ENCODE measurements around the gene MAP2.

MAP2 gene

DNA sequence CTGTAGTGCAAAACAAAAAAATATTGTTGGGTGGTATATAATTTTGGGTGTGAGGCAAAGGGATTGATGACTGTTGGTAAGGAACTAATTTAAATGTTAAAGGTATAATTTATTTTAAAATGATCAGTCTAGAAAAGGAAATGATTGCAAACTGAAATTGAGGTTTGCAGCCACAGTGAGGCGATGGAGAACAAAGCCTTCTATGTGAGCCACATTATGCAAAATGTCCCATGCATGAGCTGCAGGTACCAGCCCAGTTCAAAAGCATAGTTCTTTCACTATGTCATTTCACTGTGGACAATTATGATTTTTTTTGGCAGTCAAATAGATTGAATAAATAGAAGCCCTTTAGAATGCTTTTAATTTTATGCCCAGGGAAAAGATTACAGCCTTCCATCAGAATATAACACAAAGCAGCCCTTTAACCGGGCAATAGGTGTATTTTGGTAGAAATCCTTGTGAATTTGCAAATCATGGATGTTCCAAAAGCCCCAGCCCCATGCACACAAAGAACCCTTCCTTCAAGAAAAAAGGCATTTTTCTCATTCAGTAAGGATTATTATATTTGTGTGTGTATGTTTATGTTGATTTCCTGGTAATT is 1.7 kb downstream of the MAP2 start:
- DNase-seq (ENCODE audit: insufficient read length) (no peak), FAIRE-seq (peak; percentile 66)
- no peak for TF ChIP-seq POLR2AphosphoS5 (IDR thresholded peaks at IDR 0.05; ENCODE audit: low read depth, low read length)
- TF ChIP-seq POLR2A (IDR thresholded peaks at IDR 0.05; ENCODE audit: low read depth, low read length) = no peak
- no peak for TF ChIP-seq TAF1 (IDR thresholded peaks at IDR 0.05; ENCODE audit: borderline replicate concordance, low read depth, low read length)

DNA sequence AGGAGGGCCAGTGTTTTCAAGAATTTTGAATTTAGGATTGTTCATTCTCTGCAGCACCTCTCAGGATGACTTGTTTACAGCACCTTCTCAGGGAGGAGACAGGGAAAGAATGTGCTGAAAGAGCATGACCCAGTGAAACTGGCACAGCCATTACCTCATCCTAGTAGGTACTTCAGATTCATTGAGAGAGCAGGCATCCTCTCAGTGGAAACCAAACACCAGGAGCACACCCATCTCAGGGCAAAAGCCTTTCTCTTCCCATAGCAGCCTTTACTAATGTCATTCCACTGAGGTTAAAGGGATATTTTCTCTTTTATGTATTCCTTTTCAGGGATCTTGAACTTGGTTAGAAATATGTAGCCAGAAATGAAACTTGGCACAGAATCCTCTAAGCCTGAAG is 2.6 kb downstream of the MAP2 start:
- FAIRE-seq (no peak), DNase-seq (ENCODE audit: insufficient read length) (no peak)
- no peak for TF ChIP-seq TAF1 (IDR thresholded peaks at IDR 0.05; ENCODE audit: borderline replicate concordance, low read depth, low read length)
- TF ChIP-seq POLR2A (IDR thresholded peaks at IDR 0.05; ENCODE audit: low read depth, low read length) = no peak
- no peak for TF ChIP-seq POLR2AphosphoS5 (IDR thresholded peaks at IDR 0.05; ENCODE audit: low read depth, low read length)

GRCh38 chr2:209431701-209432100 is 7.9 kb downstream of the MAP2 start:
- DNase-seq (ENCODE audit: insufficient read length) = no peak
- no peak for FAIRE-seq
- TF ChIP-seq POLR2A (IDR thresholded peaks at IDR 0.05; ENCODE audit: low read depth, low read length) (no peak), TAF1 (IDR thresholded peaks at IDR 0.05; ENCODE audit: borderline replicate concordance, low read depth, low read length) (no peak), POLR2AphosphoS5 (IDR thresholded peaks at IDR 0.05; ENCODE audit: low read depth, low read length) (no peak)

- no peak for DNase-seq (ENCODE audit: insufficient read length)
- no peak for FAIRE-seq
- TF ChIP-seq POLR2AphosphoS5 (IDR thresholded peaks at IDR 0.05; ENCODE audit: low read depth, low read length) (no peak), POLR2A (IDR thresholded peaks at IDR 0.05; ENCODE audit: low read depth, low read length) (no peak), TAF1 (IDR thresholded peaks at IDR 0.05; ENCODE audit: borderline replicate concordance, low read depth, low read length) (no peak)
These were observed 17.7 kb downstream of the MAP2 start for GRCh38 chr2:209441541-209441940.

DNA sequence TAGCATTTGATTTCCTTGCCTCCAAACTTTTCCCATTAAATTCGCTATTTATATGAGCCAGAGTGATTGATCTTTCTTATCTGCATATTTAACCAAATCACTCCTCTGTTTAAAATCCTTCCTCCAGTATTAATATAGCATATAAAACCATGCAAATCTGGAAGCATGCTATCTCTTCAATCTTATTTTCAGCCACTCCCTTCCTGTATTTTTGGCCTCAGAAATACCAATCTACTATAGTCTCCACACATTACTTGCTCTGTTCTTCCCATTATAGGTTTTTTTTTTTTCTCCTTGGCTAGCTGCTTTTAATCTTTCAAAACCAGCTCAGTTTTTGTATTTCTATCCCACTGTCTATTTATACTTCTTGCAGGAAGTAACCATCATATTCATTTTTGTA is 19.1 kb downstream of the MAP2 start:
- DNase-seq (ENCODE audit: insufficient read length) (no peak), FAIRE-seq (no peak)
- TF ChIP-seq POLR2A (IDR thresholded peaks at IDR 0.05; ENCODE audit: low read depth, low read length) = no peak
- no peak for TF ChIP-seq POLR2AphosphoS5 (IDR thresholded peaks at IDR 0.05; ENCODE audit: low read depth, low read length)
- TF ChIP-seq TAF1 (IDR thresholded peaks at IDR 0.05; ENCODE audit: borderline replicate concordance, low read depth, low read length) = no peak

GRCh38 chr2:209445485-209445884 is 21.6 kb downstream of the MAP2 start:
- no peak for DNase-seq (ENCODE audit: insufficient read length)
- FAIRE-seq = peak; percentile 24

GRCh38 chr2:209451209-209451834 is 27.5 kb downstream of the MAP2 start:
- FAIRE-seq (no peak), DNase-seq (ENCODE audit: insufficient read length) (no peak)
- TF ChIP-seq TAF1 (IDR thresholded peaks at IDR 0.05; ENCODE audit: borderline replicate concordance, low read depth, low read length) = no peak
- TF ChIP-seq POLR2A (IDR thresholded peaks at IDR 0.05; ENCODE audit: low read depth, low read length) = no peak
- TF ChIP-seq POLR2AphosphoS5 (IDR thresholded peaks at IDR 0.05; ENCODE audit: low read depth, low read length) = no peak

More at GRCh38 chr2:209445485-209445884, 21.6 kb downstream of the MAP2 start:
- TF ChIP-seq POLR2A (IDR thresholded peaks at IDR 0.05; ENCODE audit: low read depth, low read length) (no peak), POLR2AphosphoS5 (IDR thresholded peaks at IDR 0.05; ENCODE audit: low read depth, low read length) (no peak), TAF1 (IDR thresholded peaks at IDR 0.05; ENCODE audit: borderline replicate concordance, low read depth, low read length) (no peak)

GRCh38 chr2:209456489-209456888 is 32.6 kb downstream of the MAP2 start:
- DNase-seq (ENCODE audit: insufficient read length) = no peak
- TF ChIP-seq POLR2A (IDR thresholded peaks at IDR 0.05; ENCODE audit: low read depth, low read length) (no peak), POLR2AphosphoS5 (IDR thresholded peaks at IDR 0.05; ENCODE audit: low read depth, low read length) (no peak), TAF1 (IDR thresholded peaks at IDR 0.05; ENCODE audit: borderline replicate concordance, low read depth, low read length) (no peak)
- FAIRE-seq = no peak

GRCh38 chr2:209458008-209458979 is 34.4 kb downstream of the MAP2 start:
- DNase-seq (ENCODE audit: insufficient read length) (no peak), FAIRE-seq (no peak)
- no peak for TF ChIP-seq POLR2A (IDR thresholded peaks at IDR 0.05; ENCODE audit: low read depth, low read length)
- no peak for TF ChIP-seq TAF1 (IDR thresholded peaks at IDR 0.05; ENCODE audit: borderline replicate concordance, low read depth, low read length)
- TF ChIP-seq POLR2AphosphoS5 (IDR thresholded peaks at IDR 0.05; ENCODE audit: low read depth, low read length) = no peak

DNA sequence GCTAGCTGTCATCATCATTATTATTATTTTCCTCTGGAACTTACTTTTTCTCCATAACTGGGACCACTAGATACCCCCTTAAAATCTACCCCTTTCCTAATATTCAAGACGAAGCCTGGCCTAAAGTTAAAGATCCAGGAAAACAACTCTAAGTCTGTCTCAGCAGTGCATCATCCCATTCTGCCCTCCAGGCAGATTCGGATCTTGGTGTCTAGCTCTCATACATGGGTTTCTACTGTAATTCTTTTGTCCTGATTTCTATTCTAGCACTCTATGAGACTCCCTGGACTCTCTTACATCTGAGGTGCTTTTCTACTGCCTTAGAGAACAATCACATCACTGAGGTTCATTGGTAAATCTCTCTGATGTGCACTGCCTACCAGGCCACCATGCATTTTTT is 35.5 kb downstream of the MAP2 start:
- DNase-seq (ENCODE audit: insufficient read length) (no peak), FAIRE-seq (no peak)
- no peak for TF ChIP-seq TAF1 (IDR thresholded peaks at IDR 0.05; ENCODE audit: borderline replicate concordance, low read depth, low read length)
- no peak for TF ChIP-seq POLR2A (IDR thresholded peaks at IDR 0.05; ENCODE audit: low read depth, low read length)
- no peak for TF ChIP-seq POLR2AphosphoS5 (IDR thresholded peaks at IDR 0.05; ENCODE audit: low read depth, low read length)

GRCh38 chr2:209460151-209460761 is 36.4 kb downstream of the MAP2 start:
- no peak for FAIRE-seq
- TF ChIP-seq TAF1 (IDR thresholded peaks at IDR 0.05; ENCODE audit: borderline replicate concordance, low read depth, low read length) (no peak), POLR2A (IDR thresholded peaks at IDR 0.05; ENCODE audit: low read depth, low read length) (no peak), POLR2AphosphoS5 (IDR thresholded peaks at IDR 0.05; ENCODE audit: low read depth, low read length) (no peak)
- no peak for DNase-seq (ENCODE audit: insufficient read length)
